Cardiac muscle cell (in vitro differentiated cells and primary cell): ENCODE data around the gene MAMLD1. TPM values are rescaled to one million over a fixed set of nuclear protein-coding genes. Genes with fewer than 3 reads are reported as not detected.

ENCODE experiments used
- DNase-seq, 2 donors: peaks; one replicate each; pipeline versions ENCODE4 v3.0.0 to v3.0.0-alpha.2; 2010 to 2017; ENCODE audit warnings: low read depth in 1 of 2, low spot score in 1 of 2
- H3K27ac ChIP-seq: fragments of 200-600 bp; sonication (generic); 2 replicates; pipeline ENCODE4 v1.5.1; 2016
- H3K27me3 ChIP-seq: fragments of 200-600 bp; sonication (generic); 2 replicates; pipeline ENCODE4 v1.6.0; 2016; ENCODE audit warnings: control low read depth
- H3K36me3 ChIP-seq: fragments of 200-600 bp; sonication (generic); 2 replicates; pipeline ENCODE4 v1.5.1; 2016; ENCODE audit warnings: control low read depth
- H3K4me1 ChIP-seq: fragments of 200-600 bp; sonication (generic); 2 replicates; pipeline ENCODE4 v1.8.1; 2017; ENCODE audit warnings: low read depth, mild to moderate bottlenecking, mixed run types
- H3K4me3 ChIP-seq: fragments of 200-600 bp; sonication (generic); 2 replicates; pipeline ENCODE4 v1.5.1; 2016; ENCODE audit warnings: mild to moderate bottlenecking
- H3K9me3 ChIP-seq: fragments of 200-600 bp; sonication (generic); 2 replicates; pipeline ENCODE4 v1.5.1; 2017; ENCODE audit warnings: low read depth, mild to moderate bottlenecking, control low read depth
- CTCF ChIP-seq: IDR thresholded peaks from 2 replicates; pipeline ENCODE4 v1.5.1; 2012; ENCODE audit warnings: low read depth, mild to moderate bottlenecking, low read length
- polyA plus RNA-seq: library from polyadenylated mRNA; unstranded; fragments of >200 nt; fragmentation: Nextera tagmentation; extraction: Ambion mirVana; gene quantifications from 2 replicates; pipeline ENCODE4 v1.2.1, GENCODE V29; 2016
- total RNA-seq: library from RNA; depleted of rRNA; stranded (reverse); fragments of >200 nt; gene quantifications from 2 replicates; pipeline ENCODE4 v1.2.3, GENCODE V29; 2016

MAMLD1 gene
- total and polyA plus RNA-seq, 2 experiments from 2014 or later, result 0.15 to 0.48 TPM

GRCh38 chrX:150506486-150506885 is 143.4 kb downstream of the MAMLD1 start:
- Histone ChIP-seq H3K4me1 (no peaks in the 10 kb centered on the region), H3K27me3 (no peaks in the 10 kb centered on the region), H3K4me3 (no peak overlapping the region), H3K27ac (no peak overlapping the region), H3K36me3 (no peaks in the 10 kb centered on the region), H3K9me3 (no peaks in the 10 kb centered on the region)
- no peak for TF ChIP-seq CTCF
- DNase-seq, result no peak

- no peaks in the 10 kb centered on the region for H3K9me3 ChIP-seq
- no peak overlapping the region for H3K4me3 ChIP-seq
- no peak overlapping the region for H3K27ac ChIP-seq
- no peaks in the 10 kb centered on the region for H3K36me3 ChIP-seq
- TF ChIP-seq CTCF, result no peak
- H3K27me3 ChIP-seq, result no peaks in the 10 kb centered on the region
- DNase-seq, result no peak
- H3K4me1 ChIP-seq, result no peaks in the 10 kb centered on the region
These were observed 144.2 kb downstream of the MAMLD1 start for GRCh38 chrX:150507251-150507856.

GRCh38 chrX:150508018-150508417 is 144.9 kb downstream of the MAMLD1 start:
- no peaks in the 10 kb centered on the region for H3K27me3 ChIP-seq
- no peak for TF ChIP-seq CTCF
- H3K4me3 ChIP-seq, result no peak overlapping the region
- DNase-seq, result no peak
- no peaks in the 10 kb centered on the region for H3K9me3 ChIP-seq
- H3K36me3 ChIP-seq, result no peaks in the 10 kb centered on the region
- no peak overlapping the region for H3K27ac ChIP-seq
- no peaks in the 10 kb centered on the region for H3K4me1 ChIP-seq

GRCh38 chrX:150508451-150509367 is 145.6 kb downstream of the MAMLD1 start:
- Histone ChIP-seq H3K4me3 (no peak overlapping the region), H3K27ac (no peak overlapping the region), H3K4me1 (no peaks in the 10 kb centered on the region), H3K9me3 (no peaks in the 10 kb centered on the region), H3K27me3 (no peaks in the 10 kb centered on the region), H3K36me3 (no peaks in the 10 kb centered on the region)
- DNase-seq, result peak in 1 of 2 donors; percentile 67
- no peak for TF ChIP-seq CTCF

- Histone ChIP-seq H3K4me3 (no peak overlapping the region), H3K36me3 (no peaks in the 10 kb centered on the region), H3K27ac (no peak overlapping the region), H3K27me3 (no peaks in the 10 kb centered on the region), H3K9me3 (no peaks in the 10 kb centered on the region), H3K4me1 (no peaks in the 10 kb centered on the region)
- DNase-seq, result no peak
- no peak for TF ChIP-seq CTCF
These were observed 146.6 kb downstream of the MAMLD1 start for GRCh38 chrX:150509703-150510102.
